Skeletal muscle cell (primary cell): ENCODE measurements around the gene FSD1L.

Experiments used
- DNase-seq: peaks from one replicate; pipeline ENCODE4 v3.0.0-alpha.2; 2010; ENCODE audit warnings: low read depth
- H3K4me3 ChIP-seq: 2 replicates; pipeline ENCODE4 v1.5.1; 2011; ENCODE audit warnings: low read depth, mild to moderate bottlenecking, control low read depth, low read length, moderate library complexity

FSD1L gene

GRCh38 chr9:105431424-105432246, 16.2 kb upstream of the FSD1L start:
- DNase-seq: no peak

GRCh38 chr9:105432247-105432842, 15.5 kb upstream of the FSD1L start:
- H3K4me3 ChIP-seq: no peak overlapping the region
- DNase-seq: no peak

More at GRCh38 chr9:105431424-105432246, 16.2 kb upstream of the FSD1L start:
- H3K4me3 ChIP-seq: no peak overlapping the region

GRCh38 chr9:105435453-105435852, 12.4 kb upstream of the FSD1L start:
- no peak overlapping the region for H3K4me3 ChIP-seq
- DNase-seq: no peak

GRCh38 chr9:105436783-105437182, 11.1 kb upstream of the FSD1L start:
- H3K4me3 ChIP-seq: no peak overlapping the region
- DNase-seq: no peak

GRCh38 chr9:105437704-105438103, 10.1 kb upstream of the FSD1L start:
- no peak overlapping the region for H3K4me3 ChIP-seq
- DNase-seq: no peak

- peak; percentile 82 for DNase-seq
- H3K4me3 ChIP-seq: no peak overlapping the region
Measured at GRCh38 chr9:105438141-105438806, 9.6 kb upstream of the FSD1L start.

- H3K4me3 ChIP-seq: no peak overlapping the region
- DNase-seq: no peak
Measured at GRCh38 chr9:105439428-105439827, 8.4 kb upstream of the FSD1L start.

- DNase-seq: no peak
- no peak overlapping the region for H3K4me3 ChIP-seq
Measured at GRCh38 chr9:105441616-105442160, 6.1 kb upstream of the FSD1L start.

- DNase-seq: no peak
- H3K4me3 ChIP-seq: no peak overlapping the region
Measured at GRCh38 chr9:105443121-105443520, 4.7 kb upstream of the FSD1L start.

GRCh38 chr9:105444130-105444529, 3.7 kb upstream of the FSD1L start:
- no peak for DNase-seq
- H3K4me3 ChIP-seq: no peak overlapping the region

GRCh38 chr9:105445203-105445881, 2.5 kb upstream of the FSD1L start:
- no peak for DNase-seq
- no peak overlapping the region for H3K4me3 ChIP-seq

GRCh38 chr9:105447386-105447813, 434 bp upstream of the FSD1L start:
- no peak for DNase-seq
- H3K4me3 ChIP-seq: peak overlapping the region; percentile 73

GRCh38 chr9:105449081-105449480, 1.2 kb downstream of the FSD1L start:
- DNase-seq: no peak
- H3K4me3 ChIP-seq: peak overlapping the region; percentile 73

- H3K4me3 ChIP-seq: no peak overlapping the region
Measured at GRCh38 chr9:105452185-105452584, 4.4 kb downstream of the FSD1L start.

GRCh38 chr9:105455836-105456475, 8.1 kb downstream of the FSD1L start:
- H3K4me3 ChIP-seq: no peak overlapping the region
- no peak for DNase-seq

More at GRCh38 chr9:105452185-105452584, 4.4 kb downstream of the FSD1L start:
- DNase-seq: no peak

GRCh38 chr9:105457560-105458294, 9.9 kb downstream of the FSD1L start:
- DNase-seq: no peak
- no peak overlapping the region for H3K4me3 ChIP-seq

- no peak for DNase-seq
- H3K4me3 ChIP-seq: no peak overlapping the region
Measured at GRCh38 chr9:105458404-105458803, 10.6 kb downstream of the FSD1L start.

GRCh38 chr9:105459336-105459735, 11.5 kb downstream of the FSD1L start:
- H3K4me3 ChIP-seq: no peak overlapping the region
- DNase-seq: no peak
